HEK293T (cell line): ENCODE data around the gene MAPK13.

Experiments used
- BHLHE40 ChIP-seq: fragments of 450-650 bp; IDR thresholded peaks from 2 replicates; pipeline ENCODE4 v1.6.1; 2016; ENCODE audit warnings: mild to moderate bottlenecking, moderate library complexity, borderline replicate concordance
- ELF4 ChIP-seq: fragments of 450-650 bp; IDR thresholded peaks from 2 replicates; pipeline ENCODE4 v1.6.1; 2017; ENCODE audit warnings: antibody characterized with exemption
- HDGF ChIP-seq: fragments of 450-650 bp; IDR thresholded peaks from 2 replicates; pipeline ENCODE4 v1.6.1; 2017; ENCODE audit warnings: antibody characterized with exemption, borderline replicate concordance
- NFRKB ChIP-seq: fragments of 450-650 bp; IDR thresholded peaks from 2 replicates; pipeline ENCODE4 v1.6.1; 2016; ENCODE audit warnings: mild to moderate bottlenecking, moderate library complexity
- PKNOX1 ChIP-seq: fragments of 450-650 bp; IDR thresholded peaks from 2 replicates; pipeline ENCODE4 v1.6.1; 2016
- SUZ12 ChIP-seq: fragments of 450-650 bp; IDR thresholded peaks from 2 replicates; pipeline ENCODE4 v1.6.1; 2016; ENCODE audit warnings: mild to moderate bottlenecking
- TARDBP ChIP-seq: fragments of 450-650 bp; IDR thresholded peaks from 2 replicates; pipeline ENCODE4 v1.6.1; 2016
- ZNF384 ChIP-seq: fragments of 450-650 bp; IDR thresholded peaks from 2 replicates; pipeline ENCODE4 v1.6.1; 2016

- TF ChIP-seq ELF4 (no peak), SUZ12 (no peak), HDGF (no peak), BHLHE40 (no peak), PKNOX1 (no peak), TARDBP (no peak), ZNF384 (no peak), NFRKB (no peak)
These were observed 6.2 kb downstream of the MAPK13 start for GRCh38 chr6:36136551-36136950.
